Measurements from ENCODE around the gene RABL6.

DNA sequence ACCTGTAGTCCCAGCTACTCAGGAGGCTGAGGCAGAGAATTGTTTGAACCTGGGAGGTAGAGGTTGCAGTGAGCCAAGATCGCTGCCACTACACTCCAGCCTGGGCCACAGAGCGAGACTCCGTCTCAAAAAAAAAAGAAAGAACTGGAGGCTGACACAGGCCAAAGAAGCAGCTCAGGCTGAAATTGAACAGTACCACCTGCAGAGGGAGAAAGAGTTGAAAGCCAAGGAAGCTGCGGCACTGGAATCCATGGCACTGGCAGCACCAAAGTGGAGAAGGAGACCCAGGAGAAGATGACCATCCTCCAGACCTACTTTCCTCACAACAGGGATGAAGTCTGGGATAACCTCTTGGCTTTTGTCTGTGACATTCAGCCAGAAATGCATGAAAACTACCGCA, 27.9 kb upstream of the RABL6 start:
- TF ChIP-seq POLR2A (IDR thresholded peaks at IDR 0.05): no peak
- TF ChIP-seq, protein P1, sequence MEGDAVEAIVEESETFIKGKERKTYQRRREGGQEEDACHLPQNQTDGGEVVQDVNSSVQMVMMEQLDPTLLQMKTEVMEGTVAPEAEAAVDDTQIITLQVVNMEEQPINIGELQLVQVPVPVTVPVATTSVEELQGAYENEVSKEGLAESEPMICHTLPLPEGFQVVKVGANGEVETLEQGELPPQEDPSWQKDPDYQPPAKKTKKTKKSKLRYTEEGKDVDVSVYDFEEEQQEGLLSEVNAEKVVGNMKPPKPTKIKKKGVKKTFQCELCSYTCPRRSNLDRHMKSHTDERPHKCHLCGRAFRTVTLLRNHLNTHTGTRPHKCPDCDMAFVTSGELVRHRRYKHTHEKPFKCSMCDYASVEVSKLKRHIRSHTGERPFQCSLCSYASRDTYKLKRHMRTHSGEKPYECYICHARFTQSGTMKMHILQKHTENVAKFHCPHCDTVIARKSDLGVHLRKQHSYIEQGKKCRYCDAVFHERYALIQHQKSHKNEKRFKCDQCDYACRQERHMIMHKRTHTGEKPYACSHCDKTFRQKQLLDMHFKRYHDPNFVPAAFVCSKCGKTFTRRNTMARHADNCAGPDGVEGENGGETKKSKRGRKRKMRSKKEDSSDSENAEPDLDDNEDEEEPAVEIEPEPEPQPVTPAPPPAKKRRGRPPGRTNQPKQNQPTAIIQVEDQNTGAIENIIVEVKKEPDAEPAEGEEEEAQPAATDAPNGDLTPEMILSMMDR (IDR thresholded peaks at IDR 0.05): no peak

Measured in esophagus squamous epithelium (tissue), 4 donors.